Measurements from ENCODE around the gene G6PC3. TPM values are rescaled to one million over a fixed set of nuclear protein-coding genes. Genes with fewer than 3 reads are reported as not detected.

The G6PC3 gene
- total and polyA plus RNA-seq, 2 donors from 2014 or later, result 70.0 to 150 TPM

DNA sequence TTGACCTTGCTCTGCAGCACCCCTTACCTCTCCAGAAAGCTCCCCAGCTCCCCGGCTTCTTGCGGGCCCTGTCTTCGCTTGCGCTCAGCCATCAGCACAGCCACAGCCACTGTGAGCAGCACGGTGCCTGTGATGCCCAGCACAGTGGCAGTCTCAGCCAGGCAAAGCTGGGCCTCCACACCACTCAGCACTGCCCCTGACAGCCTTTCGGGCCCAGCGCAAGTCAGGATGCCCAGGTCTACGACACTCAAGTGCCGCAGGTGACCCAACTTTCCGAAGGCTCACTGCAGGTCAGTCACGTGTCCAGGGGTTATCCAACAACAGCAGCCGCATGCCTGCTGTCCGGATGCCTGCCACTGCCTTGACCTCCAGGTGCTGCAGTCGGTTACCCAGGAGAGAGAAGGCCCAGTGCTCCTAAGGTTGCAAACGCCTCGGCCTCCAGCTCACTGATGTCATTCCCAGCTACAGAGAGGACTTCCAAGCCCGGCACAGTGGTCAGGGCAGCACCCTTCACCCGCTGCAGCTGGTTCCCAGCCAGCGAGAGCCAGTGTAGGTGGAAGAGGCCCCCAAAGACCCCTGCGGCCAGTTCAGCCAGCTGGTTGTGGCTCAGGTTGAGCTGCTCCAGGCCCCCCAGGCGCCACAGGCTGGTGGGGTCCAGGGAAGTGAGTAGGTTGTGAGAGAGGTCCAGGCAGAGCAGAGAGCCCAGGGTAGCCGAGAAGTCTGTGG lies 46.8 kb upstream of the G6PC3 start:
- Histone ChIP-seq H3K36me3 (ENCODE audit: control insufficient read depth in 2 of 3, insufficient read depth in 3 of 3, low read length in 3 of 3) (peaks cover 0 to 5% (median 0%) of the 10 kb centered on the region in 3 donors), H3K9me3 (ENCODE audit: control insufficient read depth in 2 of 3, insufficient read depth in 1 of 3, low read length in 3 of 3) (no peaks in the 10 kb centered on the region), H3K4me3 (ENCODE audit: low read length in 3 of 3) (peak overlapping the region in 1 of 3 donors; percentile 42), H3K4me1 (ENCODE audit: control insufficient read depth in 2 of 3, insufficient read depth in 2 of 3, low read depth in 1 of 3, low read length in 3 of 3) (peaks cover 2 to 26% (median 25%) of the 10 kb centered on the region in 3 donors), H3K9ac (ENCODE audit: low read length in 3 of 3) (peak overlapping the region in 1 of 3 donors; percentile 38), H3K27me3 (ENCODE audit: control insufficient read depth, insufficient read depth, low read length) (no peaks in the 10 kb centered on the region), H3K27ac (ENCODE audit: low read depth in 2 of 2, low read length in 2 of 2) (peak overlapping the region; percentile 79 to 87)
- FAIRE-seq (no peak), DNase-seq (no peak)
- intact Hi-C loops (cut with DNase I), result no loop called here
- TF ChIP-seq CTCF (IDR thresholded peaks at IDR 0.05; ENCODE audit: borderline replicate concordance, extremely low read depth, insufficient read depth), result no peak

DNA sequence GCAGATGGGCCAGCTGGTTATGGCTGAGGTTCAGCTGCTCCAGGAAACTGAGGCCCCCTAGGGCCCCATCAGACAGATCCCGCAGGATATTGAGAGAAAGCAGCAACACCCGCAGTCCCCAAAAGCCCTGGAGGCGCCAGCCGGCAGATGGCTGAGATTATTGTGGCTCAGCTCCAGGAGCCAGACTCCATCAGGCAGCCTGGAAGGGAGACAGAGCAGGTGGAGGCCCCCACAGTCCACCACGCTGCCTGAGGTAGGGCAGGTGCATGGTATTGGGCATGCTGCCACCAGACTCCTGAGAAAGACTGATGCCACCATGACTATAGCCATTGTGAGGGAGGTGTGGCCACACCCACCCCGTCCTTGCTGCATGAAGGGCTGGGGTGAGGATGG lies 46.3 kb upstream of the G6PC3 start:
- Histone ChIP-seq H3K36me3 (ENCODE audit: control insufficient read depth in 2 of 3, insufficient read depth in 3 of 3, low read length in 3 of 3) (peaks cover 0 to 5% (median 0%) of the 10 kb centered on the region in 3 donors), H3K4me3 (ENCODE audit: low read length in 3 of 3) (no peak overlapping the region), H3K4me1 (ENCODE audit: control insufficient read depth in 2 of 3, insufficient read depth in 2 of 3, low read depth in 1 of 3, low read length in 3 of 3) (peaks cover 2 to 26% (median 25%) of the 10 kb centered on the region in 3 donors), H3K9me3 (ENCODE audit: control insufficient read depth in 2 of 3, insufficient read depth in 1 of 3, low read length in 3 of 3) (no peaks in the 10 kb centered on the region), H3K27ac (ENCODE audit: low read depth in 2 of 2, low read length in 2 of 2) (peak overlapping the region; percentile 79 to 87), H3K27me3 (ENCODE audit: control insufficient read depth, insufficient read depth, low read length) (no peaks in the 10 kb centered on the region), H3K9ac (ENCODE audit: low read length in 3 of 3) (peak overlapping the region in 1 of 3 donors; percentile 38)
- intact Hi-C loops (cut with DNase I), result no loop called here
- no peak for DNase-seq
- FAIRE-seq, result no peak
- no peak for TF ChIP-seq CTCF (IDR thresholded peaks at IDR 0.05; ENCODE audit: borderline replicate concordance, extremely low read depth, insufficient read depth)

DNA sequence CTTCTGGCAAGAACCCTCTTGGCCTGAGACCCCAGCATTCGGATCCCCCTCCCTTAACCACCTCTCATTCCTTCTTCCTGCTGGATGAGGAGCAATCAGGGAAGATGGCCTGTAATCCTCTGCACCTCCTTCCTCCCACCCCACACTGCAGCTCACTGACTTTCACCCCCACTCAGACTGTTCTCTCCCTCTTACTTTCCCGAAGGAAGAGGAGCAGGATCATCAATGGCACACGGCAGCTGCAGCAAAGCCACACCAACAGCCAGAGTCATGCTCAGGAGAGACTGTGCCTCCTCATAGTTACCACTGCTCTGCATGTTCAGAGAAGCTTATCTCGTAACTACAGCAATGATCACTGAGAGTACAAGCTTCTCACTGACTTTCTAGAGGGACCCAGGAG lies 45.7 kb upstream of the G6PC3 start:
- no peak overlapping the region for H3K9ac ChIP-seq (ENCODE audit: low read length in 3 of 3)
- no peak for TF ChIP-seq CTCF (IDR thresholded peaks at IDR 0.05; ENCODE audit: borderline replicate concordance, extremely low read depth, insufficient read depth)

More for the DNA sequence above, 45.7 kb upstream of the G6PC3 start:
- Histone ChIP-seq H3K27me3 (ENCODE audit: control insufficient read depth, insufficient read depth, low read length) (no peaks in the 10 kb centered on the region), H3K4me1 (ENCODE audit: control insufficient read depth in 2 of 3, insufficient read depth in 2 of 3, low read depth in 1 of 3, low read length in 3 of 3) (peaks cover 0 to 25% (median 24%) of the 10 kb centered on the region in 3 donors), H3K27ac (ENCODE audit: low read depth in 2 of 2, low read length in 2 of 2) (peak overlapping the region in 1 of 2 donors; percentile 23), H3K9me3 (ENCODE audit: control insufficient read depth in 2 of 3, insufficient read depth in 1 of 3, low read length in 3 of 3) (no peaks in the 10 kb centered on the region), H3K4me3 (ENCODE audit: low read length in 3 of 3) (no peak overlapping the region), H3K36me3 (ENCODE audit: control insufficient read depth in 2 of 3, insufficient read depth in 3 of 3, low read length in 3 of 3) (peaks cover 0 to 5% (median 0%) of the 10 kb centered on the region in 3 donors)
- no peak for FAIRE-seq
- no peak for DNase-seq
- intact Hi-C loops (cut with DNase I), result no loop called here
